SK-N-SH (cell line): ENCODE data around the gene GJD4. TPM values are rescaled to one million over a fixed set of nuclear protein-coding genes. Genes with fewer than 3 reads are reported as not detected.

Source experiments
- CTCF ChIA-PET: fragments of 300-600, 350-600 bp; formaldehyde crosslinking; extraction: SDS; loops from one replicate; lab custom pipeline; 2021; lab: Yijun Ruan, JAX
- POLR2A ChIA-PET: fragments of 350-600 bp; sonication (Branson Sonifier 250); formaldehyde crosslinking; extraction: SDS; loops from one replicate; lab custom pipeline; 2020; ENCODE audit warnings: antibody characterized with exemption, inconsistent platforms; lab: Yijun Ruan, JAX
- DNase-seq: peaks from one replicate; pipeline ENCODE4 v3.0.0; 2012
- H2AFZ ChIP-seq: fragments of 200-600 bp; sonication (generic); 2 replicates; pipeline ENCODE4 v1.8.1; 2016; ENCODE audit warnings: antibody characterized with exemption, mild to moderate bottlenecking, low read depth
- H3F3A ChIP-seq: fragments of 200-600 bp; sonication (generic); replicated peaks from 2 replicates; pipeline ENCODE3; 2016; ENCODE audit warnings: antibody characterized with exemption, mild to moderate bottlenecking; ENCODE audit not compliant: insufficient read depth
- H3K27ac ChIP-seq, 2 experiments: fragments of 200-500 bp in 1 of 2; fragments of 200-600 bp in 1 of 2; sonication (Bioruptor generic) in 1 of 2; sonication (generic), shearing (Covaris generic) in 1 of 2; 2 replicates each; pipeline versions ENCODE4 v1.5.1 to v1.6.1; 2014 to 2016; ENCODE audit warnings: low read depth in 2 of 2, inconsistent platforms in 1 of 2, low read length in 1 of 2, mild to moderate bottlenecking in 1 of 2, mixed read lengths in 1 of 2
- H3K27me3 ChIP-seq: fragments of 200-600 bp; sonication (generic), shearing (Covaris generic); 2 replicates; pipeline ENCODE4 v1.6.1; 2016; ENCODE audit warnings: mixed run types; ENCODE audit not compliant: insufficient read depth
- H3K36me3 ChIP-seq, 2 experiments: fragments of 200-500 bp in 1 of 2; fragments of 200-600 bp in 1 of 2; sonication (Bioruptor generic) in 1 of 2; sonication (generic) in 1 of 2; replicated peaks in 1 of 2; 2 replicates each; pipeline versions ENCODE3 to v1.5.1; 2014 to 2016; ENCODE audit warnings: low read length in 1 of 2, mild to moderate bottlenecking in 1 of 2; ENCODE audit not compliant: insufficient read depth in 2 of 2, control insufficient read depth in 1 of 2
- H3K4me1 ChIP-seq, 2 experiments: fragments of 200-500 bp in 1 of 2; fragments of 200-600 bp in 1 of 2; sonication (Bioruptor generic) in 1 of 2; sonication (generic), shearing (Covaris generic) in 1 of 2; 2 replicates each; pipeline versions ENCODE4 v1.5.1 to v1.6.1; 2014 to 2016; ENCODE audit warnings: low read depth in 1 of 2, low read length in 1 of 2, mixed run types in 1 of 2; ENCODE audit not compliant: insufficient read depth in 2 of 2, control insufficient read depth in 1 of 2
- H3K4me2 ChIP-seq: fragments of 200-600 bp; sonication (generic), shearing (Covaris generic); 2 replicates; pipeline ENCODE4 v1.6.1; 2017; ENCODE audit warnings: mixed run types
- H3K4me3 ChIP-seq, 2 experiments: fragments of 200-500 bp in 1 of 2; fragments of 200-600 bp in 1 of 2; sonication (Bioruptor generic) in 1 of 2; sonication (generic), shearing (Covaris generic) in 1 of 2; 2 replicates each; pipeline versions ENCODE4 v1.5.1 to v1.8.1; 2014 to 2016; ENCODE audit warnings: low read depth in 2 of 2, inconsistent platforms in 1 of 2, low read length in 1 of 2, mild to moderate bottlenecking in 1 of 2, mixed read lengths in 1 of 2, moderate library complexity in 1 of 2
- H3K79me2 ChIP-seq: fragments of 200-600 bp; sonication (generic); 2 replicates; pipeline ENCODE4 v1.8.1; 2017; ENCODE audit warnings: mild to moderate bottlenecking; ENCODE audit not compliant: insufficient read depth
- H3K9ac ChIP-seq: fragments of 200-600 bp; sonication (generic); 2 replicates; pipeline ENCODE4 v1.6.1; 2017; ENCODE audit warnings: mixed run types
- H3K9me2 ChIP-seq: fragments of 200-600 bp; sonication (generic); 2 replicates; pipeline ENCODE4 v1.6.1; 2017; ENCODE audit warnings: mixed run types
- H3K9me3 ChIP-seq: fragments of 200-600 bp; sonication (generic); 2 replicates; pipeline ENCODE4 v1.6.1; 2017; ENCODE audit warnings: mixed run types, mild to moderate bottlenecking, moderate library complexity
- H4K20me1 ChIP-seq: fragments of 200-600 bp; sonication (generic); 2 replicates; pipeline ENCODE4 v1.6.1; 2017; ENCODE audit warnings: mild to moderate bottlenecking, mixed run types; ENCODE audit not compliant: insufficient read depth
- CHD2 ChIP-seq: fragments of 150-350 bp; IDR thresholded peaks from 2 replicates; pipeline ENCODE4 v1.6.1; 2018; ENCODE audit warnings: low read length; ENCODE audit not compliant: partially characterized antibody
- ELF1 ChIP-seq: IDR thresholded peaks from 2 replicates; pipeline ENCODE4 v1.4.0; 2012
- EP300 ChIP-seq, 2 experiments: IDR thresholded peaks; 2 replicates each; pipeline versions ENCODE4 v1.4.0 to v1.6.1; 2012; ENCODE audit warnings: borderline replicate concordance in 1 of 2, low read depth in 1 of 2, low read length in 1 of 2
- EZH2phosphoT487 ChIP-seq: fragments of 200-600 bp; sonication (generic); IDR thresholded peaks from 2 replicates; pipeline ENCODE4 v1.6.1; 2017; ENCODE audit warnings: low read depth, mixed run types, mild to moderate bottlenecking, antibody characterized with exemption, moderate library complexity, borderline replicate concordance
- FOSL2 ChIP-seq: IDR thresholded peaks from 2 replicates; pipeline ENCODE4 v1.4.0; 2012; ENCODE audit warnings: low read depth, mild to moderate bottlenecking, moderate library complexity, borderline replicate concordance
- FOXM1 ChIP-seq: IDR thresholded peaks from 2 replicates; pipeline ENCODE4 v1.4.0; 2012; ENCODE audit warnings: low read depth, mild to moderate bottlenecking
- POLR2AphosphoS5 ChIP-seq: IDR thresholded peaks from 2 replicates; pipeline ENCODE4 v1.6.1; 2012; ENCODE audit warnings: low read depth, low read length
- RAD21 ChIP-seq: IDR thresholded peaks from 2 replicates; pipeline ENCODE4 v1.6.1; 2012; ENCODE audit warnings: mild to moderate bottlenecking, low read length
- SIN3A ChIP-seq: IDR thresholded peaks from 2 replicates; pipeline ENCODE4 v1.6.1; 2012; ENCODE audit warnings: low read depth, mild to moderate bottlenecking, low read length, moderate library complexity, borderline replicate concordance
- TAF1 ChIP-seq: IDR thresholded peaks from 2 replicates; pipeline ENCODE4 v1.6.1; 2012; ENCODE audit warnings: low read depth, mild to moderate bottlenecking, low read length, moderate library complexity, borderline replicate concordance
- TCF12 ChIP-seq: IDR thresholded peaks from 2 replicates; pipeline ENCODE4 v1.4.0; 2012
- WGBS: methylation state at CpG from one replicate; pipeline ENCODE4 v1.1.6; 2017; ENCODE audit warnings: low lambda C conversion rate; 5-methylcytosine and 5-hydroxymethylcytosine counted together
- polyA plus RNA-seq, 3 experiments: library from polyadenylated mRNA; depleted of rRNA; stranded (reverse); fragments of >200 nt; gene quantifications; 2 replicates each; pipeline ENCODE4 v1.2.3, GENCODE V29; 2012
- TF ChIP-seq, protein P1 (sequence below): IDR thresholded peaks from 2 replicates; pipeline ENCODE4 v1.4.0; 2012; ENCODE audit warnings: low read depth, borderline replicate concordance
- TF ChIP-seq, protein P2 (sequence below): fragments of 200-600 bp; sonication (generic); IDR thresholded peaks from 2 replicates; pipeline ENCODE4 v1.6.1; 2017; ENCODE audit warnings: antibody characterized with exemption, mild to moderate bottlenecking, moderate library complexity
- TF ChIP-seq, protein P3 (sequence below): fragments of 150-350 bp; IDR thresholded peaks from 2 replicates; pipeline ENCODE4 v1.6.1; 2017; ENCODE audit warnings: antibody characterized with exemption, low read length, low read depth, borderline replicate concordance

Gene GJD4
- polyA plus RNA-seq, 1 of the 3 experiments (the other 2 are of a cell fraction): not detected

DNA sequence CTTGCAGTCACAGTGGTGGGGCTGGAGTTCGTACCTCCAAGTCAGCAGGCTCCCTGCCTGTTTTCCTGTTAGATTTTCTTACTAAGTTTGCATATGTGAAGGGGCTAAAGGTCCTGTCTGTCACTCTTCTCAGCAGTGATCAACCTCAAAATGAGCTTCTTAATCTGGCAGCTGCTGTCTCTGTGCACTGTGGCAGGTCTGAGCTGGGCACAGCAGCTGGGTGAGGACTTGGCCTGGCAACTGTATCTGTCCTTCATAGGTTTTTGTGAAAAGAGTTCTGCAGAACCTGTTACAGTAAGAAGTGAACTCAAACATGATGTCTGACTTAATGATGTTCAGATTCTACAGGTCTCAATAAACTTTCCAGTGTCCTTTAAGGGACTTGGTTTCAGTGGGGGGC is 31.3 kb upstream of the GJD4 start:
- Histone ChIP-seq H3K27ac (no peak overlapping the region), H3K4me2 (no peak overlapping the region), H3K9ac (no peak overlapping the region), H3F3A (peaks cover 4% of the 10 kb centered on the region), H3K79me2 (no peaks in the 10 kb centered on the region), H3K36me3 (peaks cover 6 to 25% of the 10 kb centered on the region in 2 experiments), H3K4me1 (no peaks in the 10 kb centered on the region; a peak in 1 of 4 replicates), H4K20me1 (no peaks in the 10 kb centered on the region), H3K9me2 (no peaks in the 10 kb centered on the region), H2AFZ (no peak overlapping the region), H3K9me3 (no peaks in the 10 kb centered on the region), H3K27me3 (no peaks in the 10 kb centered on the region), H3K4me3 (no peak overlapping the region)
- WGBS: 83% methylated on average over 1 of the region's 1 CpG
- no peak for DNase-seq
- ChIA-PET POLR2A (no interaction called here), CTCF (interaction anchor here (1.4 to 11.3 kb wide), 2 partner anchors 11 to 20 kb away, joined by 3 to 68 read pairs; no protein-coding TSS in a partner anchor)
- no peak for TF ChIP-seq TCF12
- TF ChIP-seq, protein P1, sequence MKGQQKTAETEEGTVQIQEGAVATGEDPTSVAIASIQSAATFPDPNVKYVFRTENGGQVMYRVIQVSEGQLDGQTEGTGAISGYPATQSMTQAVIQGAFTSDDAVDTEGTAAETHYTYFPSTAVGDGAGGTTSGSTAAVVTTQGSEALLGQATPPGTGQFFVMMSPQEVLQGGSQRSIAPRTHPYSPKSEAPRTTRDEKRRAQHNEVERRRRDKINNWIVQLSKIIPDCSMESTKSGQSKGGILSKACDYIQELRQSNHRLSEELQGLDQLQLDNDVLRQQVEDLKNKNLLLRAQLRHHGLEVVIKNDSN: no peak
- no peak for TF ChIP-seq TAF1
- TF ChIP-seq EZH2phosphoT487: no peak
- no peak for TF ChIP-seq RAD21
- TF ChIP-seq, protein P2, sequence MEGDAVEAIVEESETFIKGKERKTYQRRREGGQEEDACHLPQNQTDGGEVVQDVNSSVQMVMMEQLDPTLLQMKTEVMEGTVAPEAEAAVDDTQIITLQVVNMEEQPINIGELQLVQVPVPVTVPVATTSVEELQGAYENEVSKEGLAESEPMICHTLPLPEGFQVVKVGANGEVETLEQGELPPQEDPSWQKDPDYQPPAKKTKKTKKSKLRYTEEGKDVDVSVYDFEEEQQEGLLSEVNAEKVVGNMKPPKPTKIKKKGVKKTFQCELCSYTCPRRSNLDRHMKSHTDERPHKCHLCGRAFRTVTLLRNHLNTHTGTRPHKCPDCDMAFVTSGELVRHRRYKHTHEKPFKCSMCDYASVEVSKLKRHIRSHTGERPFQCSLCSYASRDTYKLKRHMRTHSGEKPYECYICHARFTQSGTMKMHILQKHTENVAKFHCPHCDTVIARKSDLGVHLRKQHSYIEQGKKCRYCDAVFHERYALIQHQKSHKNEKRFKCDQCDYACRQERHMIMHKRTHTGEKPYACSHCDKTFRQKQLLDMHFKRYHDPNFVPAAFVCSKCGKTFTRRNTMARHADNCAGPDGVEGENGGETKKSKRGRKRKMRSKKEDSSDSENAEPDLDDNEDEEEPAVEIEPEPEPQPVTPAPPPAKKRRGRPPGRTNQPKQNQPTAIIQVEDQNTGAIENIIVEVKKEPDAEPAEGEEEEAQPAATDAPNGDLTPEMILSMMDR: no peak
- TF ChIP-seq FOXM1: no peak
- no peak for TF ChIP-seq ELF1
- TF ChIP-seq SIN3A: no peak
- no peak for TF ChIP-seq POLR2AphosphoS5
- no peak for TF ChIP-seq FOSL2
- TF ChIP-seq, protein P3, sequence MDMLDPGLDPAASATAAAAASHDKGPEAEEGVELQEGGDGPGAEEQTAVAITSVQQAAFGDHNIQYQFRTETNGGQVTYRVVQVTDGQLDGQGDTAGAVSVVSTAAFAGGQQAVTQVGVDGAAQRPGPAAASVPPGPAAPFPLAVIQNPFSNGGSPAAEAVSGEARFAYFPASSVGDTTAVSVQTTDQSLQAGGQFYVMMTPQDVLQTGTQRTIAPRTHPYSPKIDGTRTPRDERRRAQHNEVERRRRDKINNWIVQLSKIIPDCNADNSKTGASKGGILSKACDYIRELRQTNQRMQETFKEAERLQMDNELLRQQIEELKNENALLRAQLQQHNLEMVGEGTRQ: no peak
- TF ChIP-seq EP300 (IDR thresholded peaks at IDR 0.05; ENCODE audit: borderline replicate concordance in 1 of 2, low read depth in 1 of 2, low read length in 1 of 2): no peak

DNA sequence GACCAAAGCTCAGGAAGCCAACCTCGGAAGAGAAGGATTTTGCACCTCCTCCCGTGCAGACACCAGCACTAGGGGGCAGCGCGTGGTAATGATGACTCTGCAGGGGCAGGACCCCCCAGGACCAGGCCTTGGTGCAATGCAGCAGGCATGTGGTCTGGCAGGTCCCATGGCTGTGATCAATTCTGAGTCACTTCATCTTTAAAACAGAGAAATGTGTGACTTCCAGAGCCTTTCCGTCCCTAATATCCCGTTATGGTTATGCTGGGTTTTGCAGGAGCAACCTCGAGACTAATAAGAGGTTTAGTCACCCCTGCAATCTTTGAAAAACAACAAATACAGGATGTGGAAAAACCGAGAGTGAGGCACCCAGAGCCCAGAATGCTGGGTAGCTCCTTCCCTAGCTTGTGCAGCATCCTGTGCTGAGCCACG is 30.2 kb upstream of the GJD4 start:
- TF ChIP-seq, protein P2: peak; percentile 47
- TF ChIP-seq CHD2: no peak
- Histone ChIP-seq H3K79me2 (no peaks in the 10 kb centered on the region), H3K4me1 (no peaks in the 10 kb centered on the region; a peak in 1 of 4 replicates), H3K9ac (no peak overlapping the region), H3K9me2 (no peaks in the 10 kb centered on the region), H2AFZ (no peak overlapping the region), H3K4me3 (no peak overlapping the region), H3F3A (peaks cover 4% of the 10 kb centered on the region), H4K20me1 (no peaks in the 10 kb centered on the region), H3K36me3 (peaks cover 6 to 14% of the 10 kb centered on the region in 2 experiments), H3K9me3 (no peaks in the 10 kb centered on the region), H3K4me2 (no peak overlapping the region), H3K27ac (no peak overlapping the region), H3K27me3 (no peaks in the 10 kb centered on the region)
- ChIA-PET POLR2A (no interaction called here), CTCF (interaction anchor here (1.2 to 11.3 kb wide), 4 partner anchors 9 to 20 kb away, joined by 3 to 68 read pairs (median 3); no protein-coding TSS in a partner anchor)
- WGBS: 78% methylated on average over 8 of the region's 9 CpGs
- DNase-seq: no peak
